Measurements from ENCODE around the gene SAMD13.

The SAMD13 gene

GRCh38 chr1:84345220-84345619, 43.7 kb downstream of the SAMD13 start:
- DNase-seq (ENCODE audit: low read depth in 2 of 2), result no peak

GRCh38 chr1:84347271-84347931, 45.9 kb downstream of the SAMD13 start:
- DNase-seq (ENCODE audit: low read depth in 2 of 2), result no peak

GRCh38 chr1:84347932-84348555, 46.5 kb downstream of the SAMD13 start:
- no peak for DNase-seq (ENCODE audit: low read depth in 2 of 2)

- no peak for DNase-seq (ENCODE audit: low read depth in 2 of 2)
Measured at GRCh38 chr1:84348759-84349158, 47.3 kb downstream of the SAMD13 start.

- no peak for DNase-seq (ENCODE audit: low read depth in 2 of 2)
Measured at GRCh38 chr1:84350104-84350503, 48.6 kb downstream of the SAMD13 start.

GRCh38 chr1:84350550-84350949, 49.0 kb downstream of the SAMD13 start:
- no peak for DNase-seq (ENCODE audit: low read depth in 2 of 2)

GRCh38 chr1:84352298-84353106, 51.0 kb downstream of the SAMD13 start:
- no peak for DNase-seq (ENCODE audit: low read depth in 2 of 2)

- no peak for DNase-seq (ENCODE audit: low read depth in 2 of 2)
Measured at GRCh38 chr1:84353695-84354094, 52.2 kb downstream of the SAMD13 start.

GRCh38 chr1:84355556-84355955, 54.0 kb downstream of the SAMD13 start:
- no peak for DNase-seq (ENCODE audit: low read depth in 2 of 2)

GRCh38 chr1:84356881-84357280, 55.4 kb downstream of the SAMD13 start:
- no peak for DNase-seq (ENCODE audit: low read depth in 2 of 2)

- no peak for DNase-seq (ENCODE audit: low read depth in 2 of 2)
Measured at GRCh38 chr1:84358695-84359094, 57.2 kb downstream of the SAMD13 start.

- DNase-seq (ENCODE audit: low read depth in 2 of 2), result no peak
Measured at GRCh38 chr1:84360316-84360715, 58.8 kb downstream of the SAMD13 start.

- no peak for DNase-seq (ENCODE audit: low read depth in 2 of 2)
Measured at GRCh38 chr1:84361796-84362195, 60.3 kb downstream of the SAMD13 start.

GRCh38 chr1:84363019-84363418, 61.5 kb downstream of the SAMD13 start:
- no peak for DNase-seq (ENCODE audit: low read depth in 2 of 2)

GRCh38 chr1:84363622-84364021, 62.1 kb downstream of the SAMD13 start:
- no peak for DNase-seq (ENCODE audit: low read depth in 2 of 2)

- DNase-seq (ENCODE audit: low read depth in 2 of 2), result peak in 1 of 2 donors; percentile 3
Measured at GRCh38 chr1:84365225-84366221, 64.0 kb downstream of the SAMD13 start.

- no peak for DNase-seq (ENCODE audit: low read depth in 2 of 2)
Measured at GRCh38 chr1:84366786-84367185, 65.3 kb downstream of the SAMD13 start.

- no peak for DNase-seq (ENCODE audit: low read depth in 2 of 2)
Measured at GRCh38 chr1:84367219-84367618, 65.7 kb downstream of the SAMD13 start.

GRCh38 chr1:84368441-84368840, 66.9 kb downstream of the SAMD13 start:
- no peak for DNase-seq (ENCODE audit: low read depth in 2 of 2)

GRCh38 chr1:84370266-84370665, 68.8 kb downstream of the SAMD13 start:
- DNase-seq (ENCODE audit: low read depth in 2 of 2), result no peak

- no peak for DNase-seq (ENCODE audit: low read depth in 2 of 2)
Measured at GRCh38 chr1:84370831-84371394, 69.4 kb downstream of the SAMD13 start.
